ENCODE data around the gene KCNG1.
A peak's percentile ranks its signal among the peaks of the same experiment; 100 is the strongest.

Gene KCNG1

GRCh38 chr20:50958615-50959542 lies 64.0 kb downstream of the KCNG1 start, which contains the start of gene MOCS3:
TSS of gene MOCS3 (plus strand) at chr20:50958818. CDS start at chr20:50958843, 25 bp downstream.
- Histone ChIP-seq H3K4me1 (ENCODE audit: control insufficient read depth in 1 of 2, insufficient read depth in 1 of 2, low read depth in 1 of 2, low read length in 1 of 2) (peaks cover 23 to 31% of the 10 kb centered on the region in 2 experiments), H3K27ac (peak within 1 kb of the TSS; percentile 95), H3K9me3 (no peaks in the 10 kb centered on the region), H3K4me3 (ENCODE audit: low read depth in 1 of 2, low read length in 1 of 2) (peak within 1 kb of the TSS; percentile 84 to 93), H3K27me3 (peaks cover 2% of the 10 kb centered on the region), H3K36me3 (peaks cover 13% of the 10 kb centered on the region)
- TF ChIP-seq CTCF (IDR thresholded peaks at IDR 0.05): no peak

GRCh38 chr20:50957798-50958614 lies 64.9 kb downstream of the KCNG1 start, which contains the start of gene DPM1:
TSS of gene DPM1 (minus strand) at chr20:50958532. CDS start at chr20:50958523, 9 bp downstream.
- Histone ChIP-seq H3K36me3 (peaks cover 22% of the 10 kb centered on the region), H3K9me3 (no peaks in the 10 kb centered on the region), H3K4me3 (ENCODE audit: low read depth in 1 of 2, low read length in 1 of 2) (peak within 1 kb of the TSS; percentile 84 to 93), H3K27me3 (no peaks in the 10 kb centered on the region), H3K27ac (peak within 1 kb of the TSS; percentile 95), H3K4me1 (ENCODE audit: control insufficient read depth in 1 of 2, insufficient read depth in 1 of 2, low read depth in 1 of 2, low read length in 1 of 2) (peaks cover 23 to 31% of the 10 kb centered on the region in 2 experiments)
- TF ChIP-seq CTCF (IDR thresholded peaks at IDR 0.05): no peak

- H3K4me3 ChIP-seq (ENCODE audit: low read depth in 1 of 2, low read length in 1 of 2): peak overlapping the region; percentile 84 to 93
- H3K27me3 ChIP-seq: no peaks in the 10 kb centered on the region
- TF ChIP-seq CTCF (IDR thresholded peaks at IDR 0.05): no peak
- H3K4me1 ChIP-seq (ENCODE audit: control insufficient read depth in 1 of 2, insufficient read depth in 1 of 2, low read depth in 1 of 2, low read length in 1 of 2): peaks cover 23 to 31% of the 10 kb centered on the region in 2 experiments
- H3K9me3 ChIP-seq: no peaks in the 10 kb centered on the region
- peak overlapping the region; percentile 95 for H3K27ac ChIP-seq
- peaks cover 28% of the 10 kb centered on the region for H3K36me3 ChIP-seq
Observed at GRCh38 chr20:50957276-50957675, 65.6 kb downstream of the KCNG1 start.

- peaks cover 11 to 18% of the 10 kb centered on the region in 2 experiments for H3K4me1 ChIP-seq (ENCODE audit: control insufficient read depth in 1 of 2, insufficient read depth in 1 of 2, low read depth in 1 of 2, low read length in 1 of 2)
- H3K27ac ChIP-seq: no peak overlapping the region
- H3K36me3 ChIP-seq: peaks cover 61% of the 10 kb centered on the region
- no peaks in the 10 kb centered on the region for H3K9me3 ChIP-seq
- TF ChIP-seq CTCF (IDR thresholded peaks at IDR 0.05): no peak
- no peaks in the 10 kb centered on the region for H3K27me3 ChIP-seq
- H3K4me3 ChIP-seq (ENCODE audit: low read depth in 1 of 2, low read length in 1 of 2): no peak overlapping the region
Observed at GRCh38 chr20:50953821-50954220, 69.1 kb downstream of the KCNG1 start.

Measured in neutrophil (primary cell).